Fibroblast of pulmonary artery (primary cell): ENCODE results near the gene PXK.
A peak's percentile ranks its signal among the peaks of the same experiment; 100 is the strongest.
"Not testable (repeated sequence)": the region's sequence is repeated elsewhere in the genome, so short reads cannot be mapped to it uniquely, and the experiment has no call there.

Experiments used
- DNase-seq: peaks from one replicate; pipeline ENCODE4 v3.0.0-alpha.2; 2010; ENCODE audit warnings: low read depth
- H3K4me3 ChIP-seq: replicated peaks from 2 replicates; pipeline ENCODE4 v1.5.1; 2011; ENCODE audit warnings: low read depth, mild to moderate bottlenecking, control low read depth, low read length, moderate library complexity
- CTCF ChIP-seq: IDR thresholded peaks from 2 replicates; pipeline ENCODE4 v1.5.1; 2011; ENCODE audit warnings: mild to moderate bottlenecking, control low read depth, low read length, inconsistent platforms; ENCODE audit errors: missing control alignments

Gene PXK

GRCh38 chr3:58434990-58435389, 102.3 kb downstream of the PXK start:
- DNase-seq: peak; percentile 78
- no peak for TF ChIP-seq CTCF
- no peak overlapping the region for H3K4me3 ChIP-seq

GRCh38 chr3:58437276-58437675, 104.6 kb downstream of the PXK start:
- not testable (repeated sequence) for DNase-seq, H3K4me3 ChIP-seq

DNA sequence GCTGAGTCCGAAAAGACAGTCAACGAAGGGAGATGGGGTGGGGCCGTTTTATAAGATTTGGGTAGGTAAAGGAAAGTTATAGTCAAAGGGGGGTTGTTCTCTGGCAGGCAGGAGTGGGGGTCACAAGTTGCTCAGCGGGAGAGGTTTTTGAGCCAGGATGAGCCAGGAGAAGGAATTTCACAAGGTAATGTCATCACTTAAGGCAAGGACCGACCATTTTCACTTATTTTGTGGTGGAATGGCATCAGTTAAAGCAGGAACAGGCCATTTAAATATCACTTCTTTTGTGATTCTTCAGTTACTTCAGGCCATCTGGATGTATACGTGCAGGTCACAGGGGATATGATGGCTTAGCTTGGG, 108.3 kb downstream of the PXK start:
- DNase-seq, H3K4me3 ChIP-seq: not testable (repeated sequence)

DNA sequence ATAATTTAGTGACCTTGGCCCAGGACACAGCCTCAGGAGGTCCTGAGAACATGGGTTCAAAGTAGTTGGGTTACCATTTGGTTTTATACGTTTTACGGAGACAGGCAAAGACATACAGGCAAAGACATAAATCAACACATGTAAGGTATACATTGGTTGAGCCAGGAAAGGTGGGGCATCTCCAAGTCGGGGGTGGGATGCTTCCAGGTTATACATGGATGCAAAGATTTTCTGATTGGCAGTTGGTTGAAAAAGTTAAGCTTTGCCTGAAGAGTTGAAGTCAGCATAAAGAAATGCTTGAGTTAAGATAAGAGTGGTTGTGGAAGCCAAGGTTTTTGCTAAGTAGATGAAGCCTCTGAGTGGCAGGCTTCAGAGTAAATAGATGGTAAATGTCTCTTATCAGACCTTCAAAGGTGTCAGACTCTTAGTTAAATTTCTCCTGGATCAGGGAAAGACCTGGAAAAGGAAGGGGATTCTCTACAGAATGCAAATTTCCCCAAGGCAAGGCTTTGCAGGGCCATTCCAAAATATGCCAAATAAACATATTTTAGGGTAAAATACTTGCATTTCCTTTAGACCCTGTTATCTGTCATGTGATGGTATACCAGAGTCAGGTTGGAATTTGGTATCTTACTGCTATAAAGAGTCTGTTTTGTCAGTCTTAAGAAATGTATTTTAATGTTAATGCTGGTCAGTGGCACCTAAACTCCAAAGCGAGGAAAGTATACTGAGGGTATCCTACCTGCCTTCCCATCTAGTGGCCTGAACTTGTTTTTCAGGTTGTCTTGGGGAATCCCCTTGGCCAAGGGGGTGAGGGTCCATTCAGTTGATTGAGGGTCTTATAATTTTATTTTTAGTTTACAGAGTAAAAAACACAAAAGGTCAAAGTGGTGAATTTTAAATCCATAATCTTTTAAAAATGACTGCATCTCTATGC, 109.1 kb downstream of the PXK start:
- DNase-seq: no peak
- no peak for TF ChIP-seq CTCF
- no peak overlapping the region for H3K4me3 ChIP-seq

GRCh38 chr3:58452176-58452575, 119.5 kb downstream of the PXK start:
- no peak overlapping the region for H3K4me3 ChIP-seq
- no peak for DNase-seq
- TF ChIP-seq CTCF: no peak

DNA sequence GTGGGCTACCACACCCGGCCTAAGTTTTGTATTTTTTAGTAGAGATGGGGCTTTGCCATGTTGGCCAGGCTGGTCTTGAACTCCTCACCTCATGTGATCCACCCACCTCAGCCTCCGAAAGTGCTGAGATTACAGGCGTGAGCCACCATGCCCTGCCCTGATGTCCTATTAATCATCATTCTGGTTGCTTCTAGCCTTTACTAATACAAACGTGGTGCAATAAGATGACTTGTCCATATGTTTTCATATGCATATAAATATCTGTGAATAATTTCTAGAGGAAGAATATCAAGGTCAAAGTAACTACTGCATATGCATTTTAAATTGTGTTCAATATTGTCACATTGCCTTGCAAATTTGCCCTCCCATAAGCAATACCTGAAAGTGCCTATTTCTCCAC, 126.5 kb downstream of the PXK start:
- no peak for TF ChIP-seq CTCF
- DNase-seq: no peak

GRCh38 chr3:58462829-58463180, 130.1 kb downstream of the PXK start:
- DNase-seq: no peak
- no peak for TF ChIP-seq CTCF
- H3K4me3 ChIP-seq: no peak overlapping the region

More for the DNA sequence above, 126.5 kb downstream of the PXK start:
- H3K4me3 ChIP-seq: no peak overlapping the region
